Head of caudate nucleus (tissue), 42 donors: Measurements from ENCODE around the gene MIA2.
"Not testable (repeated sequence)": the region's sequence is repeated elsewhere in the genome, so short reads cannot be mapped to it uniquely, and the experiment has no call there.

Experiments
- DNase-seq, 42 donors: peaks; one replicate each; pipeline versions ENCODE4 v3.0.0 to v3.0.0-alpha.2; 2020 to 2021; ENCODE audit warnings: mixed read lengths in 7 of 42
- intact Hi-C: fragments of 100-400 bp; cut with DNase I; formaldehyde crosslinking; loops from one replicate; pipeline ENCODE4 v1.15.0; 2022

The MIA2 gene

GRCh38 chr14:39229601-39230110 is 4.1 kb upstream of the MIA2 start:
- intact Hi-C loops, result no loop called here
- no peak for DNase-seq

- DNase-seq, result no peak
- intact Hi-C loops, result no loop called here
Measured at GRCh38 chr14:39230416-39231035, 3.2 kb upstream of the MIA2 start.

- intact Hi-C loops, result not testable (repeated sequence)
- DNase-seq, result peak in 3 of 42 donors; percentile 4 to 19 (median 14)
Measured at GRCh38 chr14:39231751-39232553, 1.8 kb upstream of the MIA2 start.

DNA sequence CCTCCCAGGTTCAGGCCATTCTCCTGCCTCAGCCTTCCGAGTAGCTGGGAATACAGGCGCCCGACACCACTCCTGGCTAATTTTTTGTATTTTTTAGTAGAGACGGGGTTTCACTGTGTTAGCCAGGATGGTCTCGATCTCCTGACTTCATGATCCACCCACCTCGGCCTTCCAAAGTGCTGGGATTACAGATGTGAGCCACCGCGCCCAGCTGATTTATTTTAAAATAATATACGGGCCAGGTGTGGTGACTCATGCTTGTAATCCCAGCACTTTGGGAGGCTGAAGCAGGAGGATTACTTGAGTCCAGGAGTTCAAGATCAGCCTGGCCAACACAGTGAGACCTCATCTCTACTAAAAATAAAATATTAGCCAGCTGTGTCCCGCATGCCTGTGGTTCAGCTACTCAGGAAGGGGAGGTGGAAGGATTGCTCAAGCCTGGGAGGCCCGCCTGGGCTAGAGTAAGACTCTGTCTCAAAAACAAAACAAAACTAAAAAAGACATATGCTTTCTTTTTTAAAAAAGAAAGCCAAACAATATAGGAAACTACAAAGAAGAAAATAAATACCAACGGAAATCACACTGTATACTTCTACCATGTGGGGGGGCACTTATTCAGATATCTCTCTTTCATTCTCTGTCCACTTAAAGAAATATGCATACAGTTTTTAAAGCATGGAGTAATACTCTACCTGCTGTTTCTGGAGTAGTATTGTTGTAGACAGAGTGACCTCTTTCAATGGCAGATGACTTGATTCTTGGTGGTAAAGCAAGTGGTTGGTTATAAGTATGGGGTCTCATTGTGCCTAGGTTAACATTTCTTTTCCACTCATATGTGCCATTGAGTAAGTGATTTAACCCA is 930 bp upstream of the MIA2 start:
- intact Hi-C loops, result no loop called here

GRCh38 chr14:39234986-39235385 is 1.3 kb downstream of the MIA2 start:
- DNase-seq, intact Hi-C loops: not testable (repeated sequence)

More for the DNA sequence above, 930 bp upstream of the MIA2 start:
- DNase-seq, result no peak

GRCh38 chr14:39235466-39235865 is 1.8 kb downstream of the MIA2 start:
- intact Hi-C loops, DNase-seq: not testable (repeated sequence)

- intact Hi-C loops, result no loop called here
Measured at GRCh38 chr14:39240769-39241168, 7.1 kb downstream of the MIA2 start.

GRCh38 chr14:39241637-39242036 is 7.9 kb downstream of the MIA2 start:
- DNase-seq, result no peak
- intact Hi-C loops, result no loop called here

More at GRCh38 chr14:39240769-39241168, 7.1 kb downstream of the MIA2 start:
- DNase-seq, result no peak

GRCh38 chr14:39243831-39244230 is 10.1 kb downstream of the MIA2 start:
- intact Hi-C loops, result no loop called here
- no peak for DNase-seq

- no peak for DNase-seq
- intact Hi-C loops, result no loop called here
Measured at GRCh38 chr14:39246618-39247017, 12.9 kb downstream of the MIA2 start.

DNA sequence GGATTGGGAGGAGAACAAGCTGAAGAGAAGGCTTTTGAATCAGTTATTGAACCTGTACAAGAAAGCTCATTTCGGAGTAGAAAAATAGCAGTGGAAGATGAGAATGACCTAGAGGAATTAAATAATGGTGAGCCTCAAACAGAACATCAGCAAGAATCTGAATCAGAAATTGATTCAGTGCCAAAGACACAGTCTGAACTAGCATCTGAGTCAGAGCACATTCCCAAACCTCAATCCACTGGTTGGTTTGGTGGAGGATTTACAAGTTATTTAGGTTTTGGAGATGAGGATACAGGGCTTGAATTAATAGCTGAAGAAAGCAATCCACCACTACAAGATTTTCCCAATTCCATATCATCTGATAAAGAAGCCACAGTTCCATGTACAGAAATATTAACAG is 13.5 kb downstream of the MIA2 start:
- DNase-seq, result no peak
- intact Hi-C loops, result no loop called here

DNA sequence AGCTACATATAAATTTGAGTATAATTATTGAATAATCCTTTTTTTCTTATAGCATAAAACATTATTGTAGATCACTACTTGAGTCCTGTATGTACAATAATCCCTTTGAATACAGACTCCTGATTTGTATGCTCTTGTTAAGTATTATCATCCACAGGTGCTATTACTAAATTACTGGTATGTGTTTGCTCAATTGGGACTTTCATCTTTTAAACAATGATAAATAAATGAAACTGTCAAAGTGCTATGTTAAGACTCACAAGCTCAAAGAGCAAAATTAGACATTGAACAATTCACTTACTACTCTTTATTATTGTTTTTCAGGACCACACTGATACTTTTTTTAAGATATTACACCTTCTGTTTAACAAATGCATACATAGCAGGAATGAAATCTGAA is 17.8 kb downstream of the MIA2 start:
- intact Hi-C loops, result no loop called here
- DNase-seq, result no peak

DNA sequence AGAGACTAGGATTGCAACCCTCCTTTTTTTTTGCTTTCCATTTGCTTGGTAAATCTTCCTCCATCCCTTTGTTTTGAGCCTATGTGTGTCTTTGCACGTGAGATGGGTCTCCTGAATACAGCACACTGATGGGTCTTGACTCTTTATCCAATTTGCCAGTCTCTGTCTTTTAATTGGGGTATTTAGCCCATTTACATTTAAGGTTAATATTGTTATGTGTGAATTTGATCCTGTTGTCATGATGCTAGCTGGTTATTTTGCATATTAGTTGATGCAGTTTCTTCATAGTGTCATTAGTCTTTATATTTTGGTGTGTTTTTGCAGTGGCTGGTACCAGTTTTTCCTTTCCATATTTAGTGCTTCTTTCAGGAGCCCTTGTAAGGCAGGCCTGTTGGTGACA is 23.7 kb downstream of the MIA2 start:
- DNase-seq, intact Hi-C loops: not testable (repeated sequence)

GRCh38 chr14:39258782-39259545 is 25.2 kb downstream of the MIA2 start:
- DNase-seq, result no peak
- intact Hi-C loops, result no loop called here

DNA sequence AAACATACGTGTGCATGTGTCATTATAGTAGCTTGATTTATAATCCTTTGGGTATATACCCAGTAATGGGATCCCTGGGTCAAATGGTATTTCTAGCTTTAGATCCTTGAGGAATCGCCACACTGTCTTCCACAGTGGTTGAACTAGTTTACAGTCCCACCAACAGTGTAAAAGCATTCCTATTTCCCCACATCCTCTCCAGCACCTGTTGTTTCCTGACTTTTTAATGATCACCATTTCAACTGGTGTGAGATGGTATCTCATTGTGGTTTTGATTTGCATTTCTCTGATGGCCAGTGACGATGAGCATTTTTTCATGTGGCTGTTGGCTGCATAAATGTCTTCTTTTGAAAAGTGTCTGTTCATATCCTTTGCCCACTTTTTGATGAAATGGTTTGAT is 26.4 kb downstream of the MIA2 start:
- intact Hi-C loops, result loop anchor here (10.0 kb wide), 1 partner anchor 175 kb away; the partner anchor contains the start of gene FBXO33
- not testable (repeated sequence) for DNase-seq

DNA sequence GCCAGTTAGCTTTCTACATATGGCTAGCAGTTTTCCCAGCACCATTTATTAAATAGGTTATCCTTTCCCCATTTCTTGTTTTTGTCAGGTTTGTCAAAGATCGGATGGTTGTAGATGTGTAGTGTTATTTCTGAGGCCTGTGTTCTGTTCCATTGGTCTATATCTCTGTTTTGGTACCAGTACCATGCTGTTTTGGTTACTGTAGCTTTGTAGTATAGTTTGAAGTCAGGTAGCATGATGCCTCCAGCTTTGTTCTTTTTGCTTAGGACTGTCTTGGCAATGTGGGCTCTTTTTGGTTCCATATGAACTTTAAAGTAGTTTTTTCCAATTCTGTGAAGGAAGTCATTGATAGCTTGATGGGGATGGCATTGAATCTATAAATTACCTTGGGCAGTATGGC is 28.5 kb downstream of the MIA2 start:
- intact Hi-C loops, result loop anchor here (10.0 kb wide), 1 partner anchor 173 kb away; the partner anchor contains the start of gene FBXO33
- DNase-seq, result not testable (repeated sequence)

DNA sequence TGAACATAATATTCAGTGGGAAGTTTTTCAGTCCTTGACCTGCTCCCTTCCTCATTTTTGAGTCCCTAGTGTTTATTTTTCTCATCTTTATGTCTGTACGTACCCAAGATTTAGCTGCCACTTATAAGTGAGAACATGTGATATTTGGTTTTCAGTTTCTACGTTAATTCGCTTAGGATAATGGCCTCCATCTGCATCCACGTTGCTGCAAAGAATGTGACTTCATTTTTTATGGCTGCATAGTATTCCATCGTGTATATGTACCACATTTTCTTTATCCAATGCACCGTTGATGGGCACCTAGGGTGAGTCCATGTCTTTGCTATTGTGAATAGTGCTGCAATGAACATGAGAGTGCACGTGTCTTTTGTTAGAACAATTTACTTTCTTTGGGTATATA is 30.3 kb downstream of the MIA2 start:
- no peak for DNase-seq
- intact Hi-C loops, result loop anchor here (10.0 kb wide), 1 partner anchor 171 kb away; the partner anchor contains the start of gene FBXO33

GRCh38 chr14:39264558-39264957 is 30.8 kb downstream of the MIA2 start:
- no peak for DNase-seq
- intact Hi-C loops, result loop anchor here (10.0 kb wide), 1 partner anchor 170 kb away; the partner anchor contains the start of gene FBXO33
